ENCODE results near the gene TET3.

TET3 gene

DNA sequence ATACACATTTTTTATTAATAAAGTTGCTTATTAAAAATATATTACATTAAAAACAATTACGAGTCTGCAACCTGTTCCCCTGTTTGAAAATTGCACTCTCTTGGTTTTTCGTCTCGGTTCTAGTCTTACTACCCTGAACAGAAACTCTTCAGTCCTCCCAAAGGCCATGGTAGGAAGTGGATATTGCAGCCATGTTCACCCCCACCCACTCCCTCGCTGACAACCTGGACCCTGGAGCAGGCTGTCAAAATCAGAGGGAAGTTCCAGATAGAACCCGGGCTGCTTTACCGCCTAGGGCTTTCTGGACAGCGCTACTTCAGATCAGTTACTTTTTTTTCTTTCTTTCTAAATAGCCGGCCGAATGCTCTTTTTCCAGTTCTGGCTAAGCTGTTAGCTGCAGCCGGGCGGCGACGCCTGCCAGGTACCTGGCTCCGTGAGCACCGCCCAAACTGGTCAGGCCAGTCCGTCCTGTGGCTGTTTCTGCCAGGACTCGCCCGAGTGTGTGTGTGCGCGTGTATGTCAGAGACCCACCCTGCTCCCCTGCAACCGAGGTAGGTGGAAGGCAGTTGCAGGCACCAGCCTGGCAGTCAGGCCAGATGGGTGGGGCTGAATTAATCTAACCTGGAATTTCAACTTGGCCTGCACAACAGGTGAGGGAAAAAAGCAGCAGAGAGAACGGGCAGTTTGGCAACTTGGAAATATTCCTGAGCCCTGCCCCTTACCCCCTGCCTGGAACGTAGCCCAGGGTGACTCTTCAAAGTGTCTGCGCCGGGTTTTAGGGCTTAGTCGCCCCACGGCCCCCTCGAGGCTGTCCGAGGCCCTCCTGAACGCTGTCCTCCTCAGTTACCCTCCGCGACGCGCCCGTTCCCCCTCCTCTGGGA lies 1.1 kb upstream of the TET3 start:
- DNase-seq: peak; percentile 68

DNA sequence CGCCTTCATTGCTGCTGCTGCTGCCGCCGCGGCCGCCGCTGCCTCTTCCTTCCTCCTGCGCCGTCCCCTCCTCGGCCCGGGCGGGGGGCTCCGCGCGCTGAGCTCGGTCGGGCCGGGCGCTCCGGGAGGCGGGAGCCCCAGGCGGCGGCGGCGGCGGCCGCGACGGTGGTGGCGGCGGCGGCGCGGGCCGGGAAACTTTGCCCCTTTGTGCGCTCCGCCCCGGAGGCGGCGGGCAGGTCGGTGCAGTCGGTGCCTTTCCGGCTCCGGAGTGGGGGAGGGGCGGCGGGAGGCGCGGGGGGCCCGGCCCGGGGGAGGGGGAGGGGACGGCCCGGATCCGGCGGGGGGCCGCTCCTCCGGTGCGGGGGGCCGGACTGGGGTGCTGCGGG lies 205 bp downstream of the TET3 start:
- in situ Hi-C loops (cut with MboI; ENCODE audit: low pct_unique_long_range_greater_than_20kb, low sequenced_read_pairs): no loop called here
- peak; percentile 50 for DNase-seq

More for the DNA sequence above, 1.1 kb upstream of the TET3 start:
- in situ Hi-C loops (cut with MboI; ENCODE audit: low pct_unique_long_range_greater_than_20kb, low sequenced_read_pairs): no loop called here

DNA sequence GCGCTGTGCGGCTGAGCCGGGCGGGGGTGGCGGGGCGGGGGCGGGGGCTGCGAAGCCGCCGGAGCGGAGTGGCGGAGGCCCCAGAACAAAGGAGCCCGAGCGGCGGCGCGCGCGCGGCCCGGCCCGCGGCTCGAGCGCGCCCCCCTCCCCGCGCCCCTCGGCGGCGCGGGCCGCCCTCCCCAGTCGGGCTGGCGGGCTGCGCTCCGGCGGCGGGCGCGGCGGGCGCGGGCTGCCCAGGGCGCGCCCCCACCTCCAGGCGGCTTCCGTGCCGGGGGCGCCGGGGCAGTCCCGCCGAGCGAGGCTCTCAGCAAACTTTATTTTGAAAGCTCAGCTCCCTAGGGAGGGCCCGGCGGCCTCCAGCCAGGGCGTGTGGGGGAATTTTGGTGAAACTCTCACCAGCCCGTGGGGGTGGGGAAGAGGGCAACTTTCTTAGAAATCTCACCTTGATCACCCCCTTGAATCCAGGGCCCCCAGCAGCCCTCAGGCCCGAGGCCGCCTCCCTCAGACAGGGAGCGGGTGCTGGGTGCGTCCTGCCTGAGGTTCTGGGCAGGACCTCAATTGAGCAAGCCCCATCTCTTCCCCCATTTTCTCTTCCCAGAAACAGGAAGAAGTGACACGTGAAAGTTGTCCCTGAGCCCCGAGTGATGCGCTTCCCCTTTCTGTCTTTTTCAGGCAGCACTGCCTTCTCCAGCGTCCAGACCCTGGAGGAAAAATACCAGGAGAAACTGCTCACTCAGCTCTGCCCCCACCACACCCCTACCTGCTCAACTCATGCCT lies 786 bp downstream of the TET3 start:
- DNase-seq: peak; percentile 83
- in situ Hi-C loops (cut with MboI; ENCODE audit: low pct_unique_long_range_greater_than_20kb, low sequenced_read_pairs): no loop called here

DNA sequence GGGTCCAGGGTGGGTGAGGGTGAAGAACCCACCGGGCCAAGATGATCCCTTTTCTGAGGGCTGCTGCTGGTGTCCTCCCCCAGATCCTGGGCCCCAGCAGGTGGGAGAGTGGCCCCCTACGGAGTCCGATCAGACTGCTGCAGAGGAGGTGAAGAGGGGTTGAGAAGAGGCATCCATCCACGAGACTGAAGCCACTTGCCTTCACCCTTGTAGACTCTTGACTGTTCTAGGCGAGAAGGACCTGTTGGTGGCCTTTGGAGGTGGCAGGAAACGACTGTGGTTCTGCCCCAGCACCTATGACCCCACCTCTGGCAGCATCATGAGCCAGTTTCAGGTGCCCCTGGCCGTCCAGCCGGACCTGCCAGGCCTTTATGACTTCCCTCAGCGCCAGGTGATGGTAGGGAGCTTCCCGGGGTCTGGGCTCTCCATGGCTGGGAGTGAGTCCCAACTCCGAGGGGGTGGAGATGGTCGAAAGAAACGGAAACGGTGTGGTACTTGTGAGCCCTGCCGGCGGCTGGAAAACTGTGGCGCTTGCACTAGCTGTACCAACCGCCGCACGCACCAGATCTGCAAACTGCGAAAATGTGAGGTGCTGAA lies 1.5 kb downstream of the TET3 start:
- no peak for DNase-seq
- in situ Hi-C loops (cut with MboI; ENCODE audit: low pct_unique_long_range_greater_than_20kb, low sequenced_read_pairs): no loop called here

DNA sequence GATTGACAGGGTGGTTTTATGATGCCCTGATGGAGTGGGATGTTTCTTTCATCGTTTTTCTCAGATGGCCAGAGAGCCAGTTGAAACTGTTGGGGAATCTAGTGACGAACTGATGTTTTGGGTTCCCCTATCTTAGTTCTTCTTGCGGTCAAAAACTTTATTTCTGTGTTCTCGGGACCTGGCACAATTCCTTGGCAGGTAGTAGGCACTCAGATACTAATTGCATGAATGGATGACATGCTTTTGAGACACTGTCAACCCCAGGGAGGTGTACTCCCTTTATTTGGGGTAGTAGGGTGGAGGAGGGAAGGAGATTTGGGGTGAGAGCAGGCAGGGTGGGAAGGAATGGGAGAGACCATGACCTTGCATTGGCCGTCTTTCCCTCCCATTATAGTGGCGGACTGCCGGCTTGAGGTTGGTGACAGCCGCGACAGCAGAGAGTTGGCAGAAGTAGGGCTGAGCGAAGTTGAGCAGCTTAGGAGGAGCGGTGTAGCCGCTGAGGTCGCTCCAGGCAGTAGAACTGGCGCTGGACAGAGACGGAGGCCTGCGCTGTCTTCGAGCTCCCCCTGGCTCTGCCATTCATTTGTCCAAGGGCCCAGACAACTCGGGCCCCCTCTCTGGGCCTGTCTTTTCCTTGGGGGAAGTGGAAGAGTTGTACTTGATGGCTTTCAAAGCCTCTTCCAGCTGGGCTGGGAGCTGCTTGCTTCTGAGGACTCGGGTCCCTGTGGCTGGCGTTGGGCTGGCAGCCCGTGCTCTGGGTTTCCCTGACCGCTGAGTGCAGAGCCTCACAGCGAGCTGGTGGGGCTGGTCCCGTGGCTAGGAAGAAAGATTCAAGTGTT lies 2.6 kb downstream of the TET3 start:
- DNase-seq: peak; percentile 74
- in situ Hi-C loops (cut with MboI; ENCODE audit: low pct_unique_long_range_greater_than_20kb, low sequenced_read_pairs): no loop called here

DNA sequence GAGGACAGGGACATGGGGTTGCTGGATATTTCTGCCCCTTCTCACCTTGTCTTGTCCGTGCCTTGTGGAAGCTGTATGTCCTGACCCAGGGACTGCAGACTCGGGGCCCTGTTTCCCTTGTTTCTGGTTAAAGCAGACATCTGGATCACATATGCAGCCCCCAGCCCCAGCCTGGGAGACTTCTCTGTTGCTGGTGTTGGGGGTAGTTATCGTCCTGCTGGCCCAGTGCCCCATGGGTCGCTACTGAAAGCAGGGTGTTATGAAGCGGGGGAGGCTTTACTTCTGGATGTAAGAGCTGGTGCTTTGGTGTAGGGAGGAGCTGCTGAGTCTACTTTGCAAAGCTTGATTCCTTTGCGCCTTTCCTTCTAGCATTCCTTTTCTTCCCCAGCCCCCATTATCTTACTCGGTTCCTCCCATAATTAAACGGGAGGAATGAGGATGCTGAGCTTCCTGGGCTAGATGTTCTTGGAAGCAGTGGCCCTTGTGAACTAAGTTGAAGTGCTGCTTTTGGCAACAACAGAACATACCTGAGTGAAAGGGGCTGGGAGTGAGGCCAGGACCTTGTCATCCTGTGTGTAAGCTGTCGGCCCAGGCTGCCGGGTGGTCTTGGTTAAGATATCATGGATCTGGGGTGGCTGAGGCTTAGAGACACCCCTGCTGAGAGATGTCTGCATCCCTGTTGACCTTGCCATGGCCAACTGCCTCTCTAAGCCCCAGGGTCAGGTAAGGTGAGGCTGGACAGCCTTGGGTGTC lies 3.4 kb downstream of the TET3 start:
- in situ Hi-C loops (cut with MboI; ENCODE audit: low pct_unique_long_range_greater_than_20kb, low sequenced_read_pairs): no loop called here
- DNase-seq: no peak

DNA sequence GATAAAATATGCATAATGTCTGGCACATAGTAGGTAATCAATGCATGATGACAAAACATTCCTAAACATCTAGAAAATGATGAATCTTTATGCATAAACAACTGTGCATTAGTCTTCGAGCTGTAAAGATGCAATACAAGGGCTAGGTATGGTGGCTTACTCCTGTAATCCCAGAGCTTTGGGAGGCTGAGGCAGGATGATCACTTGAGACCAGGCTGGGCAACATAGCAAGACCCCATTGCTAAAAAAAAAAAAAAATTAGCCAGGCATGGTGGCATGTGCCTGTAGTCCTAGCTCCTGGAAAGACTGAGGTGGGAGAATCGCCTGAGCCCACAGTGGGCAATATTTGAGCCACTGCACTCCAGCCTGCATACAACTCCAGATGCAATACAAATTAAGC lies 5.3 kb downstream of the TET3 start:
- in situ Hi-C loops (cut with MboI; ENCODE audit: low pct_unique_long_range_greater_than_20kb, low sequenced_read_pairs): loop anchor here (10.0 kb wide), 1 partner anchor 165 kb away; the partner anchor contains the start of gene STAMBP
- DNase-seq: no peak

DNA sequence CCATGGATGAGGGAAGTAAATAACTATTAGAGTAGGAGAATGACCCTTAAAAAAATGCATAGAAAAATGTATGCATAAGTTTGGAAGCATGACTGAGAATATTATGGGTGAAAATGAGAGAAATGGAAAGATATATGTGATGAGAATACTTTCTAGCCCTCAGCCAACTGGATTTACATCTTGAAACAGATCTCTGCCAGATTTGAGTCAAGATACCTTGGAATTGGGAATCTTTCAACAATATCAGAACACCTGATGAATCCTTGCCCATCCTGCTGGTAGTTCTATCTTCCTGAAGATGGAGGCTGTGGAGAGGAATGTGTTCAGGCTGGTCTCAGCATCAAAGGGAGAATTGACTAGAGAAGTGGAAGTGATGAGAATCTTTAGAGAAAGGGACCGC lies 5.8 kb downstream of the TET3 start:
- no peak for DNase-seq
- in situ Hi-C loops (cut with MboI; ENCODE audit: low pct_unique_long_range_greater_than_20kb, low sequenced_read_pairs): loop anchor here (10.0 kb wide), 1 partner anchor 166 kb away; the partner anchor contains the start of gene STAMBP

DNA sequence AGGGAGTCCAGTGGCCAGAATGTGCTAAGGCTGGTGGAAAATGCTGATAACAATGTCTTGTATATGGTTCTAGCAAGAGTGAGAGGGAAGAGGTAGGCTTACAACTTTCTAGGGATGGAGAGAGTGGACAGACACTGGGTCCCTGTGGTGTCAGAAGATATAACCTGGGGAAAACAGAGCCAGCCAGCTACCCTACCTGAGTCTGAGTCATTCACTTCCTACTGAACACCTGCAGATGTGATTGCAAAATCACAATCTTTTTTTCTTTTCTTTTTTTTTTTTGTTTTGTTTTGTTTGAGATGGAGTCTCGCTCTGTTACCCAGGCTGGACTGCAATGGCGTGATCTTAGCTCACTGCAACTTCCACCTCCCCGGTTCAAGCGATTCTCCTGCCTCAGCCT lies 7.3 kb downstream of the TET3 start:
- in situ Hi-C loops (cut with MboI; ENCODE audit: low pct_unique_long_range_greater_than_20kb, low sequenced_read_pairs): loop anchor here (10.0 kb wide), 1 partner anchor 167 kb away; the partner anchor contains the start of gene STAMBP
- no peak for DNase-seq

DNA sequence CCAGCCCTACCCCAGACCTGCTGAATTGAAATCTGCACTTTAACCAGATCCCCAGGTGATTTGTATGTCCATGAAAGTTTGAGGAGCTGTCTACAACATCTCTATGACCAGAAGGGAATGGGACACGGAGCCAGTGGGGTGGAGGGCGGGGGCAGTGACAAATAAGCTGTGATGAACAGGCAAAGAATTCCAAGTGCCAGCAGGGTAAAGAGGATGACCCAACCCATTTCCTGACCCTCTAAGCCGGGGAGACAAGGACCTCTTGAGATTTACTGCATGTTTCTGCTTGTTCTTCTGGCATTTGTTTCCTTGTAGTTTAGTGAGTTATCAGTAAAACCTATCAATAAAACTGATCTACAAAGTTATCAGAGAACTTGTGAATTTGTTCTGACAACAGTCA lies 8.7 kb downstream of the TET3 start:
- in situ Hi-C loops (cut with MboI; ENCODE audit: low pct_unique_long_range_greater_than_20kb, low sequenced_read_pairs): loop anchor here (10.0 kb wide), 1 partner anchor 169 kb away; the partner anchor contains the start of gene STAMBP
- DNase-seq: no peak

DNA sequence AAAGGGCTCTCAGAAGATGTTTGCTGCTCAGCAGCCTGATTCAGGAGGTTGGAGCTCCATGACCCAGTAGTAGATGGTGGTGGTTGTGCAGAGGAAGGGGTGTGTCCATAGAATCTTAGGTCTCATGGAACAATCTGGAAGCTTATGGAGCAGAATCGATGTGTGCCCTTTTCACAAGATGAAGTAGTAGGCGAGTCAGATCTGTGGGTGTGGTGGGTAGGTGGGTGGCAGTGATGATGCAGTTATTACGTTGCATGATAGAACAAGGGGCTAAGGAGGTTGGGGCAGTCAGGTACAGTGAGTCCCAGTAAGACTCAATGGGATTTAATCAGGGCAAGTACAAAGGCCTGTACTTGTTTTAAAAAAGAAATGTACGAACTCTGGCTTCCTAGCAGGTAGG lies 9.1 kb downstream of the TET3 start:
- in situ Hi-C loops (cut with MboI; ENCODE audit: low pct_unique_long_range_greater_than_20kb, low sequenced_read_pairs): loop anchor here (10.0 kb wide), 1 partner anchor 169 kb away; the partner anchor contains the start of gene STAMBP

DNA sequence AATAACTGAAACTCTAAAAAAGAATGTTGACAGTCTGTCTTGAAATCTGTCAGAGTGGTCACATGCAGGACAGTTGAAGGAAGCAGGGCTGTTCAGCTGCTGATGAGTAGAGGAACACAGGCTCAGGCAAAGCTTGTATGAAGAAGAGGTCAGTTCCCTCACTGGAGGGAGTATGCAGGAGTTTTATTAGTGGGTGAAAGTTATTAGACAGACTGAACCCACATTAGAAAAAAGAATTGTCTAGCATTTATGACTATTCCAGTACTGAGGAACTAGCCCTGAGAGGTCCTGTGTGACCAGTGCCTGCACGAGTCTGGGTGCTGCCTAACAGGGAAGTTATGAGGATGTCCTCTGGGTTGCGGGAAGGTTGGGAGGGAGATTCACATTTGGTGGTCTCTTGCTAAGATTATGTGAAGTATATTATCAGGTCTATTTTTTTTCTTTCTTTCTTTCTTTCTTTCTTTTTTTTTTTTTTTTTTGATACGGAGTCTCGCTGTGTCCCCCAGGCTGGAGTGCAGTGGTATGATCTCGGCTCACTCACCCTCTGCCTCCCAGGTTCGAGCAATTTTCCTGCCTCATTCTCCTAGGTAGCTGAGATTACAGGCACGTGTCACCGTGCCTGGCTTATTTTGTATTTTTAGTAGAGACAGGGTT lies 9.6 kb downstream of the TET3 start:
- no peak for DNase-seq
- in situ Hi-C loops (cut with MboI; ENCODE audit: low pct_unique_long_range_greater_than_20kb, low sequenced_read_pairs): loop anchor here (10.0 kb wide), 1 partner anchor 170 kb away; the partner anchor contains the start of gene STAMBP

More for the DNA sequence above, 9.1 kb downstream of the TET3 start:
- DNase-seq: no peak

DNA sequence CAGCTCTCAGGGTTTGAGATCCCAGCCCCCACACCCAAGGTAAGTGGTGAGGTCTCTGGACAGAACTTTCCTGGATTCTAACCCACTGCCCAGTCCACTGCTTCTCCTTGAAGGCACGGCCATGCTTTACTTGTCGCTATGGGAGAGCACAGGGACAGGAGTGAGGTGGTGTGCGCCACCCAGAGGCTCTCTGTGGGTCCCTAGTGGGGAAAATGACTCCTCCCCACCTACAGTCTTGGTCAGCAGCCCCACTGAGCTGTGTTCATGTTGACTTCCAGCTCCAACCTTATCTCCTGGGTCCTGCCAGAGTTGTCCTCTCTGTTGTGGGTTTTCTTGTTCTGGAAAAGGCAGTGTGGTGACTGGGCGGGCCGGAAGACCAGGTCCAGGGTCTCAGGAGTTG lies 11.1 kb downstream of the TET3 start:
- in situ Hi-C loops (cut with MboI; ENCODE audit: low pct_unique_long_range_greater_than_20kb, low sequenced_read_pairs): loop anchor here (10.0 kb wide), 1 partner anchor 171 kb away; the partner anchor contains the start of gene STAMBP
- no peak for DNase-seq

DNA sequence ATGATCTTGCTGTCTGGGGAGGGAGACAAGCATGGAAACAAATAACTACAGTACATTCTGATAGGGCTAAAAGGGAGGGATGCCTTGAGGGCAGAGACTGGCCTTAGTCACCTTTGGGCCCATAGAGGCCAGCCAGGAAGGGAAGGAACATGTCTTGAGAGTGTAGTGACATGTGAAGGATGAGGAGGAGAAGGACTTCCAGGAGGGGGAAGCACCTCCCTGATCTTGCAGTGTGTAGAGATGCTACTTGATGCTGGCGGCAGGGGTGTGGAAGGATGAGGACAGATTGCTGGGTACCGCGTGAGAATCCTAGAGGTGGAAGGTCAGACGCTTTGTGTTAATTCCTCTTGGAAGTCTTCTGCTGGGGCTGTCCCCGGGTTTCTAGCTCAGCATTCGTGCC lies 13.1 kb downstream of the TET3 start:
- no peak for DNase-seq
- in situ Hi-C loops (cut with MboI; ENCODE audit: low pct_unique_long_range_greater_than_20kb, low sequenced_read_pairs): loop anchor here (10.0 kb wide), 1 partner anchor 173 kb away; the partner anchor contains the start of gene STAMBP

DNA sequence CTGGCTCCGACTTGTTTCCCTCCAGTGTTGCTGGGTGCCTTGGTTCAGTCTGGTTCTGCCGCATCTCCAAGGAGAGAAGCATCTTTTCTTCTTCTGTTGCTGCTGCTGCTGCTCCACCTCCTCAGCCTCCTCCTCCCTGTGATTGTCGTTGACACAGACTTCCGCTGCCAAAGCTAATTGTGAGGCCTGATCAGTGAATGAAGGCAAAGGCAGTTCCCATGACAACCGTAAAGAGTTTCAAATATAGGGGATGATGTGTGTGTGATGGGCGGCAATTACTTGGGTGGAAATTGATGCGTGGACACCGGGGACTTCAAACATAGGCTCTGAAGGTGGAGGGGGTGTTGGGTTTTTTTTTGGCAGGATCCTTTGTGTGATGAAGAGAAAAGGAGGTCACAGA lies 13.7 kb downstream of the TET3 start:
- in situ Hi-C loops (cut with MboI; ENCODE audit: low pct_unique_long_range_greater_than_20kb, low sequenced_read_pairs): loop anchor here (10.0 kb wide), 1 partner anchor 174 kb away; the partner anchor contains the start of gene STAMBP
- DNase-seq: no peak

DNA sequence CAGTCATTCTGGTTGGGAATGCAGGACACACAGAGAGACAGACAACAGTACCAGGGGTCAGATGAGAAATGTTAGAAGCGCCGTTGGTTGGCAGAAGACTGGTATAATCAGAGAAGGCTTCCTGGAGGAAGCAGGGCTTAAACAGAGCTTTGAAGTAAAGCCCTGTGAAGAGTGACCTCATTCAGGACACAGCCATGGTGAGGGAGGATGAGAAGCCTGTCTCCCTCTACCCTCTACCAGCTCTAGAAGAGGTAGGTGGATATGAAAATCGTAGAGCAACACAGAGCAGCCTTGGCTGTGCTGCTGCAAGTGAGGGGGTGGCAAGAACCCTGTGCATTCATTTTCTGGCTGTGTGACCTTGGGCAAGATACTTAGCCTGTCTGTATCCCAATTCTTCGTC lies 14.2 kb downstream of the TET3 start:
- no peak for DNase-seq
- in situ Hi-C loops (cut with MboI; ENCODE audit: low pct_unique_long_range_greater_than_20kb, low sequenced_read_pairs): loop anchor here (10.0 kb wide), 1 partner anchor 174 kb away; the partner anchor contains the start of gene STAMBP

DNA sequence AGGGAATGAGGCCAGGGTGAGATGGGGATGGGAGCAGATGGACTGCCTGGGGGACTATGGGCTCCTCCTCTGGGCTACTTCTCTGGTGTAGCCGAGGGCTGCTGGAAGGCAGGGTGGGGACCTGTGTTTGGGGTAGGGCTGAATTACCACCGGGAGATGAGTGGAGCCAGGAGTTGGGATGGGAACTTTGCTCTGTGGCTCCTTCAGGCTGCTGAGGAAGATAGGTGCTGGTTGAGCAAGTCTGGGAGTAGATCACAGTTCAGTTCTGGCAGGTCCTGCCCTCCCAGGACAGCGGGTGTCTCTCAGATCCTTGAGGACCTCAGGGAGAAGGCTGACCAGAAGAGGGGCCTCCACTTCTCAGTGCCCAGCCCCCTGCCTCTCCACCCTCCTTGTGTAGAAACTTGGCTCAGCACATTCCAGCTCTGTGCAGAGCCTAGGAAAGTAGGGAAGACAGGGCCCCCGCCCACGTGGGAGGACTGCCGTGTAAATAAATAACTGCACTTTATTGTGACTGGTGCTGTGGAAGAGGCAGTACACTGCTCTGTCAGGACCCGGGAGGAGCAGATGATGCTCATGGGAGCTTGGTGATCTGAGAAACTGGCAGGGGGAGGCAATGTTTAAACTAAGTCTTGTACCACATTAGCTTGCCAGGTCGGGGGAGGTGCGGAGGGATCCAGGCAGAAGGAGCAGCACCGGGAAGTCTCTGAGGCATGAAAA lies 15.3 kb downstream of the TET3 start:
- DNase-seq: no peak

More for the DNA sequence above, 15.3 kb downstream of the TET3 start:
- in situ Hi-C loops (cut with MboI; ENCODE audit: low pct_unique_long_range_greater_than_20kb, low sequenced_read_pairs): loop anchor here (10.0 kb wide), 1 partner anchor 175 kb away; the partner anchor contains the start of gene STAMBP

All from KBM-7 (cell line).